Measurements from ENCODE around the gene POU4F3. TPM values are rescaled to one million over a fixed set of nuclear protein-coding genes. Genes with fewer than 3 reads are reported as not detected.
"Not testable (repeated sequence)": the region's sequence is repeated elsewhere in the genome, so short reads cannot be mapped to it uniquely, and the experiment has no call there.

Gene POU4F3
- total and polyA plus RNA-seq, 12 donors: 0.06 to 0.12 TPM; not detected in 10

- H3K9me3 ChIP-seq: no peaks in the 10 kb centered on the region
- intact Hi-C loops (cut with DNase I): loop anchor here in 1 of 10 donors (5.0 kb wide), 1 partner anchor 131 kb away; no protein-coding TSS in a partner anchor
Measured at GRCh38 chr5:146296245-146296644, 42.4 kb upstream of the POU4F3 start.

GRCh38 chr5:146298920-146299319 is 39.7 kb upstream of the POU4F3 start:
- not testable (repeated sequence) for DNase-seq, ATAC-seq, H3K4me3 ChIP-seq, H3K27ac ChIP-seq, H3K4me1 ChIP-seq, H3K27me3 ChIP-seq, H3K36me3 ChIP-seq, H3K9me3 ChIP-seq
- intact Hi-C loops (cut with DNase I): loop anchor here in 1 of 10 donors (5.0 kb wide), 1 partner anchor 128 kb away; no protein-coding TSS in a partner anchor
- WGBS, 2 donors: 95 to 98% methylated on average over 3 of the region's 3 CpGs

More at GRCh38 chr5:146296245-146296644, 42.4 kb upstream of the POU4F3 start:
- Histone ChIP-seq H3K36me3 (no peaks in the 10 kb centered on the region), H3K27ac (no peak overlapping the region), H3K4me1 (no peaks in the 10 kb centered on the region), H3K4me3 (no peak overlapping the region), H3K27me3 (no peaks in the 10 kb centered on the region)
- no peak for DNase-seq
- WGBS, 2 donors: 89 to 90% methylated on average over 7 of the region's 7 CpGs
- ATAC-seq: no peak
- TF ChIP-seq, protein P1, sequence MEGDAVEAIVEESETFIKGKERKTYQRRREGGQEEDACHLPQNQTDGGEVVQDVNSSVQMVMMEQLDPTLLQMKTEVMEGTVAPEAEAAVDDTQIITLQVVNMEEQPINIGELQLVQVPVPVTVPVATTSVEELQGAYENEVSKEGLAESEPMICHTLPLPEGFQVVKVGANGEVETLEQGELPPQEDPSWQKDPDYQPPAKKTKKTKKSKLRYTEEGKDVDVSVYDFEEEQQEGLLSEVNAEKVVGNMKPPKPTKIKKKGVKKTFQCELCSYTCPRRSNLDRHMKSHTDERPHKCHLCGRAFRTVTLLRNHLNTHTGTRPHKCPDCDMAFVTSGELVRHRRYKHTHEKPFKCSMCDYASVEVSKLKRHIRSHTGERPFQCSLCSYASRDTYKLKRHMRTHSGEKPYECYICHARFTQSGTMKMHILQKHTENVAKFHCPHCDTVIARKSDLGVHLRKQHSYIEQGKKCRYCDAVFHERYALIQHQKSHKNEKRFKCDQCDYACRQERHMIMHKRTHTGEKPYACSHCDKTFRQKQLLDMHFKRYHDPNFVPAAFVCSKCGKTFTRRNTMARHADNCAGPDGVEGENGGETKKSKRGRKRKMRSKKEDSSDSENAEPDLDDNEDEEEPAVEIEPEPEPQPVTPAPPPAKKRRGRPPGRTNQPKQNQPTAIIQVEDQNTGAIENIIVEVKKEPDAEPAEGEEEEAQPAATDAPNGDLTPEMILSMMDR (IDR thresholded peaks at IDR 0.05): no peak

DNA sequence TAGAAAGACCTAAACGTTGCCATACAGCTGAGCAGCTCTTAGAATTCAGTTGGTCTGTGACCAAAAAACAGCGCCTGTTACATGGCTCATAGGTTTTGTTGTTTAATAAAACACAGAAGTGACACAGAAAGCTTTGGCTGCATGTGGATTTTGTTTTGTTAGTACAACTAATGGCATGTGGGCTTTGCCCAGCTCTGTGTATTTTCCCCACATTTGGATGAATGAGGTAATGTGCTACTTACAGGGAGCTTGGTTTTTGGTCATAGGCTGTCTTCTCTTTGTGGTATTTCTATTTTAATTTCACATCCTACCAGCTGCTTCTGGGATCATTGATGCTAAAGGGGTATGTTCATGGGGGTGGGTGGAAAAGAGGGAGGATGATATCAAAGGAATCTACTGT is 37.0 kb upstream of the POU4F3 start:
- intact Hi-C loops (cut with DNase I): no loop called here
- 68 to 77% methylated on average over 2 of the region's 2 CpGs for WGBS, 2 donors
- no peak for ATAC-seq

DNA sequence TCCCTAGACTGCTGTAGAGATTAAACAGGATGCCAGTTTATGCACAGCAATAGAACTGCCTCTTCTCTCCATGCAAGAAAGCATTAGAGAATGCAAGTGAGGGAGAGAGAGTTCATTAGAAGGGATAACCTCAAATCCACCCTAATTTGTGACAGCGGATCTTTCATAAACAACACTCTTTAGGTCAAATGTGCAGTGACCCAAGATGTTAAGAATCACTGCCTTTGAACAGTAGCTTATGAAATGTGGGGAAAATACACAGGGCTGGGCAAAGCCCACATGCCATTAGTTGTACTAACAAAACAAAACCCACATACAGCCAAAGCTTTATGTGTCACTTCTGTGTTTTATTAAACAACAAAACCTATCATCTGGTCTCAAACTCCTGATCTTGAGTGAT is 36.2 kb upstream of the POU4F3 start:
- no peak for ATAC-seq

More for the DNA sequence above, 37.0 kb upstream of the POU4F3 start:
- Histone ChIP-seq H3K27me3 (no peaks in the 10 kb centered on the region), H3K27ac (no peak overlapping the region), H3K36me3 (no peaks in the 10 kb centered on the region), H3K4me1 (peaks cover 0 to 11% (median 8%) of the 10 kb centered on the region in 9 donors), H3K9me3 (no peaks in the 10 kb centered on the region), H3K4me3 (no peak overlapping the region)
- TF ChIP-seq, protein P1 (IDR thresholded peaks at IDR 0.05): no peak
- no peak for DNase-seq

DNA sequence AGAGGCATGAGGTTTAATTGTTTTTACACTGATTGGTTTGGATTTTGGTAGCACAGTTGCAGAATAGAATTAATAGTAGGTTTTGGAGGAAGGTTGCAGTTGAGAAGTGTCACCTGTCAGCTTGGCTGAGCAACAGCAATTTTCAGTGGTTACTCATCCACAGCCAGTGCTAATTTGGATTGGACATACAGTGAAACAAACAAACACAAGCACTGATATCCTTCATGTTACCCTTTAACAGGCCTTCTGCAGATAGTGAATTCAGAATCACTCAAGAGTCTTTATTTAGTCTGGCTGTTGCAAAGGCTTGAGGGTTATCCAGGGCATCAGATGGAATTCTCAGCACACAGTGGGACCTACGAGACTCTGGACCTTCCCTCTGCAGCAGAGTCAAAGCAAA is 31.8 kb upstream of the POU4F3 start:
- DNase-seq (peak in 1 of 2 donors; percentile 12), ATAC-seq (peak; percentile 20 to 97 (median 86))
- H3K27ac ChIP-seq: peak overlapping the region in 5 of 10 donors; percentile 18 to 62 (median 39)
- H3K4me3 ChIP-seq: no peak overlapping the region
- peaks cover 0 to 19% (median 8%) of the 10 kb centered on the region in 9 donors for H3K4me1 ChIP-seq
- intact Hi-C loops (cut with DNase I): no loop called here
- TF ChIP-seq, protein P1 (IDR thresholded peaks at IDR 0.05): no peak
- no peaks in the 10 kb centered on the region for H3K36me3 ChIP-seq
- H3K9me3 ChIP-seq: no peaks in the 10 kb centered on the region
- no peaks in the 10 kb centered on the region for H3K27me3 ChIP-seq
- WGBS, 2 donors: 7 to 11% methylated on average over 1 of the region's 1 CpG

More for the DNA sequence above, 36.2 kb upstream of the POU4F3 start:
- peaks cover 0 to 19% (median 8%) of the 10 kb centered on the region in 9 donors for H3K4me1 ChIP-seq
- no peaks in the 10 kb centered on the region for H3K27me3 ChIP-seq
- TF ChIP-seq, protein P1 (IDR thresholded peaks at IDR 0.05): no peak
- H3K4me3 ChIP-seq: no peak overlapping the region
- no peaks in the 10 kb centered on the region for H3K36me3 ChIP-seq
- H3K9me3 ChIP-seq: no peaks in the 10 kb centered on the region
- no peak overlapping the region for H3K27ac ChIP-seq
- intact Hi-C loops (cut with DNase I): no loop called here
- WGBS, 2 donors: 91 to 95% methylated on average over 1 of the region's 1 CpG
- DNase-seq: no peak

Data from heart right ventricle (tissue), 16 donors.